ENCODE data around the gene TNFAIP6.

TNFAIP6 gene

DNA sequence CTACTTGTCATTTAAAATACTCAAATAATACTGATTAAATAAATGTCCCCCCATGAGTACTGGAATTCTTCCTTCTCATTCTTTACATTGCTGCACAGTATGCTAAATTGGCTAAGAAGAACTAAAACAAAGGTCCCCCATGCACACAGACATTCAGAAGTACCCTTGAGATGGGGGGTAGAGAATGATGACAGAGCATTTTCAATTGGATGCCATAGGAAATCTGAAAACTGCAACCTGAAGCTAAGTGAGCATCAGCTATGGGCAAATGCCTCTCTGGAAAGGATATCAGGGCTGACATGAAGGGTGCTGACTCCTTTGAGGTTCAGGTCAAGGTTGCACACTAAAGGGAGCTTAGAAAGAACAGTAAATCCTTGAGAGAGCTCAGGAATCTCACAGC lies 10.1 kb upstream of the TNFAIP6 start:
- no peaks in the 10 kb centered on the region for H3F3A ChIP-seq (ENCODE audit: insufficient read depth, low read length)
- H3K4me2 ChIP-seq (ENCODE audit: low read depth, low read length): no peak overlapping the region
- no peaks in the 10 kb centered on the region for H3K4me1 ChIP-seq (ENCODE audit: low read length)
- H4K20me1 ChIP-seq (ENCODE audit: insufficient read depth, low read length): no peaks in the 10 kb centered on the region
- DNase-seq: no peak
- TF ChIP-seq EZH2 (optimal IDR thresholded peaks at IDR 0.05; ENCODE audit: low read depth, low read length) (no peak), EZH2phosphoT487 (IDR thresholded peaks at IDR 0.05; ENCODE audit: low read length) (no peak)
- TF ChIP-seq, protein P1, sequence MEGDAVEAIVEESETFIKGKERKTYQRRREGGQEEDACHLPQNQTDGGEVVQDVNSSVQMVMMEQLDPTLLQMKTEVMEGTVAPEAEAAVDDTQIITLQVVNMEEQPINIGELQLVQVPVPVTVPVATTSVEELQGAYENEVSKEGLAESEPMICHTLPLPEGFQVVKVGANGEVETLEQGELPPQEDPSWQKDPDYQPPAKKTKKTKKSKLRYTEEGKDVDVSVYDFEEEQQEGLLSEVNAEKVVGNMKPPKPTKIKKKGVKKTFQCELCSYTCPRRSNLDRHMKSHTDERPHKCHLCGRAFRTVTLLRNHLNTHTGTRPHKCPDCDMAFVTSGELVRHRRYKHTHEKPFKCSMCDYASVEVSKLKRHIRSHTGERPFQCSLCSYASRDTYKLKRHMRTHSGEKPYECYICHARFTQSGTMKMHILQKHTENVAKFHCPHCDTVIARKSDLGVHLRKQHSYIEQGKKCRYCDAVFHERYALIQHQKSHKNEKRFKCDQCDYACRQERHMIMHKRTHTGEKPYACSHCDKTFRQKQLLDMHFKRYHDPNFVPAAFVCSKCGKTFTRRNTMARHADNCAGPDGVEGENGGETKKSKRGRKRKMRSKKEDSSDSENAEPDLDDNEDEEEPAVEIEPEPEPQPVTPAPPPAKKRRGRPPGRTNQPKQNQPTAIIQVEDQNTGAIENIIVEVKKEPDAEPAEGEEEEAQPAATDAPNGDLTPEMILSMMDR (IDR thresholded peaks at IDR 0.05; ENCODE audit: low read length): no peak
- H3K9ac ChIP-seq (ENCODE audit: low read length): no peak overlapping the region
- H3K9me2 ChIP-seq (replicated peaks; ENCODE audit: insufficient read depth, low read length): no peaks in the 10 kb centered on the region
- no peak overlapping the region for H2AFZ ChIP-seq (ENCODE audit: low read length)
- H3K27me3 ChIP-seq (replicated peaks; ENCODE audit: insufficient read depth, low read length): no peaks in the 10 kb centered on the region
- H3K27ac ChIP-seq (ENCODE audit: low read length): no peak overlapping the region
- H3K9me3 ChIP-seq (replicated peaks; ENCODE audit: insufficient read depth, low read length): no peaks in the 10 kb centered on the region
- no peak overlapping the region for H3K4me3 ChIP-seq (ENCODE audit: low read length)
- no peaks in the 10 kb centered on the region for H3K79me2 ChIP-seq (ENCODE audit: low read length)
- H3K36me3 ChIP-seq (replicated peaks; ENCODE audit: insufficient read depth, low read length): no peaks in the 10 kb centered on the region

DNA sequence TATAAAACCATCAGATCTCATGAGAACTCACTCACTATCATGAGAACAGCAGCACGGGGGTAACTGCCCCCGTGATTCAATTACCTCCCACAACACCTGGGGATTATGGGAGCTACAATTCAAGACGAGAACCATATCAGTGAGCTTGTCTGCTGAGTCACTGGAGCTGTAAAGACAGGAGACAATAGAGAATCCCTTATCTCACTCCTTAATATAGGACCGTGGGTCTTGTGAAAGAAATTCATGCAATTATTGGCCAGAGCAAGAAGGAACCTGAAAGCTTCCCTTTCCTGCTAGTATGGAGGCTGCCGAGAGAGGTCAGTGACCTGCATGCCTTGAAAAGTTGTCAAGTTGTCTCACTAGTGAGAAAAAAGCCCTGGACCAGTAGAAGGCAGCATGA lies 9.5 kb upstream of the TNFAIP6 start:
- TF ChIP-seq EZH2phosphoT487 (IDR thresholded peaks at IDR 0.05; ENCODE audit: low read length) (no peak), EZH2 (optimal IDR thresholded peaks at IDR 0.05; ENCODE audit: low read depth, low read length) (no peak)
- TF ChIP-seq, protein P1 (IDR thresholded peaks at IDR 0.05; ENCODE audit: low read length): no peak
- no peak overlapping the region for H3K27ac ChIP-seq (ENCODE audit: low read length)
- H3K4me2 ChIP-seq (ENCODE audit: low read depth, low read length): no peak overlapping the region
- no peak overlapping the region for H3K9ac ChIP-seq (ENCODE audit: low read length)
- no peak overlapping the region for H2AFZ ChIP-seq (ENCODE audit: low read length)
- H3K4me3 ChIP-seq (ENCODE audit: low read length): no peak overlapping the region
- no peaks in the 10 kb centered on the region for H3F3A ChIP-seq (ENCODE audit: insufficient read depth, low read length)
- no peaks in the 10 kb centered on the region for H3K36me3 ChIP-seq (replicated peaks; ENCODE audit: insufficient read depth, low read length)
- no peaks in the 10 kb centered on the region for H3K79me2 ChIP-seq (ENCODE audit: low read length)
- no peaks in the 10 kb centered on the region for H3K4me1 ChIP-seq (ENCODE audit: low read length)
- H3K9me2 ChIP-seq (replicated peaks; ENCODE audit: insufficient read depth, low read length): no peaks in the 10 kb centered on the region
- no peaks in the 10 kb centered on the region for H4K20me1 ChIP-seq (ENCODE audit: insufficient read depth, low read length)
- H3K9me3 ChIP-seq (replicated peaks; ENCODE audit: insufficient read depth, low read length): no peaks in the 10 kb centered on the region
- no peaks in the 10 kb centered on the region for H3K27me3 ChIP-seq (replicated peaks; ENCODE audit: insufficient read depth, low read length)
- no peak for DNase-seq

DNA sequence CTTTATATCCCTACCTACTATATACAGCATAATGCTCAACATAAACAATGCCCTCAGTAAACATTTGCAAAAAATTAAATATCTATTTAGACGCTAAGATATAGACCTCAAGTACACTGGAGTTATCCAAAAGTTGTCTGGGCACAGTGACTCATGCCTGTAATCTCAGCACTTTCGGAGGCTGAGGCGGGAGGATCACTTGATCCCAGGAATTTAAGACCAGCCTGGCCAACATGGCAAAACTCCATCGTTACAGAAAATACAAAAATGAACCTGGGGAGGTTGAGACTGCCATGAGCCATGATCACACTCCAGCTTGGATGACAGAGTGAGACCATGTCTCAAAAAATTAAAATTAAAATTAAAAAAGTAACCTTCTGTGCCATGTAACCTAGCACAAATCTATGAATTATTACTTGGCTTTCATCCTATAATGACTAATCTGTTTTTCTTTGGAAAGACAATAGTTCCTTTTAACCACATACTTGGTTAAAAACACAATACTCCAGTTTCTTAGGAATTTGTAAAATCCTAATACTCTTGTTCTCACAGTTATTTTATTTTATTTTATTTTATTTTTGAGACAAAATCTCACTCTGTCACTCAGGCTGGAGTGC lies 6.7 kb upstream of the TNFAIP6 start:
- no peak overlapping the region for H3K4me3 ChIP-seq (ENCODE audit: low read length)
- H3K27me3 ChIP-seq (replicated peaks; ENCODE audit: insufficient read depth, low read length): no peaks in the 10 kb centered on the region
- H3K4me1 ChIP-seq (ENCODE audit: low read length): no peaks in the 10 kb centered on the region
- H3K4me2 ChIP-seq (ENCODE audit: low read depth, low read length): no peak overlapping the region
- no peak for DNase-seq
- H3K9me3 ChIP-seq (replicated peaks; ENCODE audit: insufficient read depth, low read length): no peaks in the 10 kb centered on the region
- H2AFZ ChIP-seq (ENCODE audit: low read length): no peak overlapping the region
- no peaks in the 10 kb centered on the region for H3K79me2 ChIP-seq (ENCODE audit: low read length)
- H3F3A ChIP-seq (ENCODE audit: insufficient read depth, low read length): no peaks in the 10 kb centered on the region
- TF ChIP-seq EZH2phosphoT487 (IDR thresholded peaks at IDR 0.05; ENCODE audit: low read length) (no peak), EZH2 (optimal IDR thresholded peaks at IDR 0.05; ENCODE audit: low read depth, low read length) (no peak)
- TF ChIP-seq, protein P1 (IDR thresholded peaks at IDR 0.05; ENCODE audit: low read length): no peak
- no peak overlapping the region for H3K9ac ChIP-seq (ENCODE audit: low read length)
- H4K20me1 ChIP-seq (ENCODE audit: insufficient read depth, low read length): no peaks in the 10 kb centered on the region
- H3K9me2 ChIP-seq (replicated peaks; ENCODE audit: insufficient read depth, low read length): no peaks in the 10 kb centered on the region
- no peak overlapping the region for H3K27ac ChIP-seq (ENCODE audit: low read length)
- H3K36me3 ChIP-seq (replicated peaks; ENCODE audit: insufficient read depth, low read length): no peaks in the 10 kb centered on the region

Data from MM.1S (cell line).